Measurements from ENCODE around the gene CDHR3. TPM values are rescaled to one million over a fixed set of nuclear protein-coding genes. Genes with fewer than 3 reads are reported as not detected.

The CDHR3 gene
- polyA plus RNA-seq, 3 donors, result 0.16 TPM; not detected in 2

DNA sequence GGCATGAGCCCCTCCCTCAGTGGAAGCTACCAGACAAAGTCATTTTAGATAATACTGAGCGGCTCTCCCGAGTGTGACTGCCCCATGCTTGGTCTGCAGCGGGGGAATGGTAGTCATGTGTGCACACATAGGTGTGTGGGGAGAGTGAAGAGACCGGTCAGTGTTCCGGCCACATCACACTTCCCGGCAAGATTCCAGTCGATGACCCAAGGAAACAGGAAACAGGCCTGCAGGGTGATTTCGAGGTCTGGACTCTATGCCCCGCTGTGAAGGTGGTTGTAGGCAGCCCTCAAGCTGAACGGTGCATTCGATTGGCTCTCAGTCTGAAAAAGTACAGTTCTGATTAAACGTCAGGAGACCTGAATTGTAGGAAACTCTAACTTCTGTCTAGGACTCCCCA is 75.9 kb downstream of the CDHR3 start:
- Mint-ChIP-seq H3K36me3 (no peaks in the 10 kb centered on the region), H3K27ac (no peak overlapping the region), H3K27me3 (ENCODE audit: low read depth in 3 of 3) (peaks cover 8 to 18% (median 10%) of the 10 kb centered on the region in 3 donors), H3K4me1 (peaks cover 10% of the 10 kb centered on the region), H3K4me3 (no peak overlapping the region), H3K9me3 (peaks cover 0 to 4% (median 0%) of the 10 kb centered on the region in 7 donors)
- Histone ChIP-seq H3K4me1 (ENCODE audit: control insufficient read depth in 1 of 2, insufficient read depth in 2 of 2, low read length in 2 of 2) (no peaks in the 10 kb centered on the region), H3K36me3 (replicated peaks in 1 of 2; ENCODE audit: control insufficient read depth in 1 of 2, insufficient read depth in 2 of 2, low read length in 2 of 2) (no peaks in the 10 kb centered on the region), H3K9ac (ENCODE audit: insufficient read depth, low read length, poor library complexity, severe bottlenecking) (no peak overlapping the region), H3K9me3 (replicated peaks in 1 of 2; ENCODE audit: control insufficient read depth in 1 of 2, insufficient read depth in 1 of 2, low read length in 2 of 2) (no peaks in the 10 kb centered on the region), H3K79me2 (ENCODE audit: insufficient read depth, low read length) (no peaks in the 10 kb centered on the region), H3K27me3 (ENCODE audit: control insufficient read depth in 2 of 2, insufficient read depth in 2 of 2, low read length in 2 of 2) (peaks cover 0 to 3% of the 10 kb centered on the region in 2 donors), H3K4me3 (replicated peaks in 1 of 3; ENCODE audit: low read depth in 2 of 3, low read length in 3 of 3) (no peak overlapping the region), H3K4me2 (replicated peaks; ENCODE audit: extremely low read depth, low read length, poor library complexity, severe bottlenecking) (no peak overlapping the region), H3K27ac (ENCODE audit: low read depth in 1 of 2, low read length in 2 of 2) (no peak overlapping the region), H4K20me1 (ENCODE audit: insufficient read depth, low read length) (no peaks in the 10 kb centered on the region), H2AFZ (ENCODE audit: insufficient read depth, low read depth, low read length, poor library complexity, severe bottlenecking) (no peak overlapping the region)
- WGBS (ENCODE audit: insufficient coverage), result 89% methylated on average over 10 of the region's 12 CpGs
- TF ChIP-seq, protein P1, sequence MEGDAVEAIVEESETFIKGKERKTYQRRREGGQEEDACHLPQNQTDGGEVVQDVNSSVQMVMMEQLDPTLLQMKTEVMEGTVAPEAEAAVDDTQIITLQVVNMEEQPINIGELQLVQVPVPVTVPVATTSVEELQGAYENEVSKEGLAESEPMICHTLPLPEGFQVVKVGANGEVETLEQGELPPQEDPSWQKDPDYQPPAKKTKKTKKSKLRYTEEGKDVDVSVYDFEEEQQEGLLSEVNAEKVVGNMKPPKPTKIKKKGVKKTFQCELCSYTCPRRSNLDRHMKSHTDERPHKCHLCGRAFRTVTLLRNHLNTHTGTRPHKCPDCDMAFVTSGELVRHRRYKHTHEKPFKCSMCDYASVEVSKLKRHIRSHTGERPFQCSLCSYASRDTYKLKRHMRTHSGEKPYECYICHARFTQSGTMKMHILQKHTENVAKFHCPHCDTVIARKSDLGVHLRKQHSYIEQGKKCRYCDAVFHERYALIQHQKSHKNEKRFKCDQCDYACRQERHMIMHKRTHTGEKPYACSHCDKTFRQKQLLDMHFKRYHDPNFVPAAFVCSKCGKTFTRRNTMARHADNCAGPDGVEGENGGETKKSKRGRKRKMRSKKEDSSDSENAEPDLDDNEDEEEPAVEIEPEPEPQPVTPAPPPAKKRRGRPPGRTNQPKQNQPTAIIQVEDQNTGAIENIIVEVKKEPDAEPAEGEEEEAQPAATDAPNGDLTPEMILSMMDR (IDR thresholded peaks at IDR 0.05), result no peak
- DNase-seq, result no peak
- intact Hi-C loops (cut with micrococcal nuclease), result no loop called here

DNA sequence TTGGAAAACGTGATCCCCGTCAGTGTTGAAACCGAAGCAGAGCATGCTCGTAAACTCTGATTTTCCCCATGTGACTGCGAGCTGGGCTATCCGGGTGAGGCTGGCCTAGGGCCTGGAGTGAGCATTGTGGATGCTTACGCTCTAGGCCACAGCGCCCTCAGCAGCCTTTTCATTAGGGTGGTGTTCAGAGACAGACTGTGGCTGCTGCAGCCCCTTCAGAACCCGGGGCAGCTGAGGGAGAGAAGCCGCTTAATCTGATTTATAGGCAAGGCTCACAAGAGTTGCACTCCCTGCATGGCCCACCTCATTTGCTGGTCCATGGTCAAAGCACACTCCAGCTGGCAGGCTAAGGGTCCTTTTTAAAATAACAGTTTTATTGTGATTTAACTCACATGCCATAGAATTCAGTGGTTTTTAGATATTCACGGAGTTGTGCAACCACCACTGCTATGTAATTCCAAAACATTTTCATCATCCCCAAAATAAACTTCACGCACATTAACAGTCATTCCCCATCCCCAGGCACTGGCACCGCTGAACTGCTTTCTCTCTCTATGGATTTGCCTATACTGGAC is 76.5 kb downstream of the CDHR3 start:
- Mint-ChIP-seq H3K4me1 (peaks cover 10% of the 10 kb centered on the region), H3K27me3 (ENCODE audit: low read depth in 3 of 3) (peaks cover 9 to 22% (median 11%) of the 10 kb centered on the region in 3 donors), H3K9me3 (peaks cover 0 to 4% (median 0%) of the 10 kb centered on the region in 7 donors), H3K4me3 (no peak overlapping the region), H3K27ac (no peak overlapping the region), H3K36me3 (no peaks in the 10 kb centered on the region)
- DNase-seq, result no peak
- intact Hi-C loops (cut with micrococcal nuclease), result loop anchor here (2.0 to 10.0 kb wide), 3 partner anchors 275 to 387 kb away; no protein-coding TSS in a partner anchor
- H3K4me3 ChIP-seq (replicated peaks in 1 of 3; ENCODE audit: low read depth in 2 of 3, low read length in 3 of 3), result no peak overlapping the region
- TF ChIP-seq, protein P1 (IDR thresholded peaks at IDR 0.05), result no peak
- H4K20me1 ChIP-seq (ENCODE audit: insufficient read depth, low read length), result no peaks in the 10 kb centered on the region
- H3K79me2 ChIP-seq (ENCODE audit: insufficient read depth, low read length), result no peaks in the 10 kb centered on the region
- H3K36me3 ChIP-seq (replicated peaks in 1 of 2; ENCODE audit: control insufficient read depth in 1 of 2, insufficient read depth in 2 of 2, low read length in 2 of 2), result no peaks in the 10 kb centered on the region
- no peak overlapping the region for H3K4me2 ChIP-seq (replicated peaks; ENCODE audit: extremely low read depth, low read length, poor library complexity, severe bottlenecking)
- no peak overlapping the region for H2AFZ ChIP-seq (ENCODE audit: insufficient read depth, low read depth, low read length, poor library complexity, severe bottlenecking)
- no peaks in the 10 kb centered on the region for H3K9me3 ChIP-seq (replicated peaks in 1 of 2; ENCODE audit: control insufficient read depth in 1 of 2, insufficient read depth in 1 of 2, low read length in 2 of 2)
- 98% methylated on average over 8 of the region's 13 CpGs for WGBS (ENCODE audit: insufficient coverage)
- H3K27me3 ChIP-seq (ENCODE audit: control insufficient read depth in 2 of 2, insufficient read depth in 2 of 2, low read length in 2 of 2), result peaks cover 0 to 6% of the 10 kb centered on the region in 2 donors
- H3K27ac ChIP-seq (ENCODE audit: low read depth in 1 of 2, low read length in 2 of 2), result no peak overlapping the region
- H3K4me1 ChIP-seq (ENCODE audit: control insufficient read depth in 1 of 2, insufficient read depth in 2 of 2, low read length in 2 of 2), result no peaks in the 10 kb centered on the region
- no peak overlapping the region for H3K9ac ChIP-seq (ENCODE audit: insufficient read depth, low read length, poor library complexity, severe bottlenecking)

Data from CD14-positive monocyte (primary cell).